K562 (cell line): ENCODE data around the gene SLC16A6. TPM values are rescaled to one million over a fixed set of nuclear protein-coding genes. Genes with fewer than 3 reads are reported as not detected.

Experiments
- ATAC-seq: fragments of 200-7000 bp; cut with Tn5 transposase; 3 replicates; pipeline ENCODE4 v1.9.1; 2020; ENCODE audit warnings: moderate library complexity
- BruUV-seq: library from RNA; stranded (reverse); fragments of 400-500 nt; replicated peaks from 2 replicates; lab custom pipeline; 2021; lab: Mats Ljungman, UMichigan
- CTCF ChIA-PET: fragments of 300-600 bp; formaldehyde crosslinking; extraction: SDS; loops from one replicate; lab custom pipeline; 2021; ENCODE audit warnings: low intra/inter-chr PET ratio; lab: Yijun Ruan, JAX
- POLR2A ChIA-PET: fragments of 300-600, 350-650 bp; sonication (Branson Sonifier 250); formaldehyde crosslinking; extraction: SDS; loops from one replicate; lab custom pipeline; 2021; ENCODE audit warnings: antibody characterized with exemption, inconsistent platforms; lab: Yijun Ruan, JAX
- DNase-seq, 4 experiments: peaks; one replicate each; pipeline versions ENCODE4 v3.0.0 to v3.0.0-alpha.2; 2011 to 2018; ENCODE audit warnings: low spot score in 3 of 4, mixed read lengths in 3 of 4; ENCODE audit errors: extremely low read depth in 1 of 4
- FAIRE-seq: peaks from 2 replicates; lab custom pipeline; 2011; peaks lifted over from hg19 to GRCh38; lab: Jason Lieb, UNC
- H2AFZ ChIP-seq: 2 replicates; pipeline ENCODE4 v1.6.0; 2011; ENCODE audit warnings: low read depth, low read length, control low read depth, inconsistent platforms
- H3K27ac ChIP-seq: fragments of 200-600 bp; 3 replicates; pipeline ENCODE4 v1.8.0; 2011; ENCODE audit warnings: low read depth, mild to moderate bottlenecking, control low read depth, inconsistent platforms, low read length, moderate library complexity, mixed read lengths; ENCODE audit errors: extremely low read depth
- H3K27me3 ChIP-seq, 2 experiments: fragments of 300-600 bp in 1 of 2; 2 replicates in 1 of 2; 3 replicates in 1 of 2; pipeline versions ENCODE4 v1.6.0 to v1.8.0; 2011; ENCODE audit warnings: inconsistent platforms in 2 of 2, low read length in 2 of 2, mild to moderate bottlenecking in 1 of 2, mixed read lengths in 1 of 2, moderate library complexity in 1 of 2; ENCODE audit not compliant: control insufficient read depth in 2 of 2, insufficient read depth in 2 of 2
- H3K36me3 ChIP-seq: fragments of 300-600 bp; 3 replicates; pipeline ENCODE4 v1.8.0; 2011; ENCODE audit warnings: mild to moderate bottlenecking, low read length, inconsistent platforms; ENCODE audit not compliant: control insufficient read depth, insufficient read depth
- H3K4me1 ChIP-seq, 2 experiments: fragments of 200-600 bp in 1 of 2; replicated peaks in 1 of 2; 2 replicates in 1 of 2; 3 replicates in 1 of 2; pipeline versions ENCODE4 v1.5.1 to v1.8.0; 2011; ENCODE audit warnings: inconsistent platforms in 2 of 2, low read length in 2 of 2, mild to moderate bottlenecking in 1 of 2, mixed read lengths in 1 of 2, moderate library complexity in 1 of 2; ENCODE audit not compliant: control insufficient read depth in 2 of 2, insufficient read depth in 2 of 2
- H3K4me2 ChIP-seq: 2 replicates; pipeline ENCODE4 v1.6.1; 2011; ENCODE audit warnings: low read length, control low read depth, inconsistent platforms, mixed read lengths; ENCODE audit not compliant: insufficient read depth
- H3K4me3 ChIP-seq: fragments of 200-600 bp; sonication (generic), shearing (Covaris generic); 2 replicates; pipeline ENCODE4 v1.5.1; 2016; ENCODE audit warnings: control low read depth, inconsistent platforms
- H3K79me2 ChIP-seq: fragments of 200-600 bp; 3 replicates; pipeline ENCODE4 v1.8.0; 2011; ENCODE audit warnings: low read length, inconsistent platforms; ENCODE audit not compliant: control insufficient read depth, insufficient read depth
- H3K9ac ChIP-seq, 2 experiments: 2 replicates each; pipeline versions ENCODE4 v1.6.0 to v1.6.1; 2011; ENCODE audit warnings: low read depth in 2 of 2, low read length in 2 of 2, control low read depth in 1 of 2, inconsistent platforms in 1 of 2, mild to moderate bottlenecking in 1 of 2, mixed read lengths in 1 of 2; ENCODE audit not compliant: insufficient read depth in 1 of 2
- H3K9me1 ChIP-seq: one replicate; pipeline ENCODE4 v1.6.0; 2011; ENCODE audit warnings: inconsistent platforms, mild to moderate bottlenecking, low read length, moderate library complexity; ENCODE audit not compliant: control insufficient read depth, insufficient read depth
- H3K9me3 ChIP-seq: replicated peaks from 2 replicates; pipeline ENCODE4 v1.5.1; 2011; ENCODE audit warnings: low read depth, low read length, inconsistent platforms; ENCODE audit not compliant: control insufficient read depth, insufficient read depth
- H4K20me1 ChIP-seq: replicated peaks from 2 replicates; pipeline ENCODE4 v1.6.1; 2011; ENCODE audit warnings: low read length, inconsistent platforms, mixed read lengths; ENCODE audit not compliant: control insufficient read depth, insufficient read depth
- CXXC5 ChIP-seq: fragments of 250-450 bp; sonication (Bioruptor Pico); IDR thresholded peaks from 2 replicates; pipeline ENCODE4 v1.8.0; 2022; ENCODE audit warnings: inconsistent platforms, mild to moderate bottlenecking, moderate library complexity
- HNRNPUL1 ChIP-seq: fragments of 200-400 bp; formaldehyde crosslinking; IDR thresholded peaks from 2 replicates; pipeline ENCODE4 v1.6.1; 2017; ENCODE audit warnings: low read length
- ID3 ChIP-seq, 2 experiments: fragments of 250-450 bp in 1 of 2; fragments of 450-650 bp in 1 of 2; sonication (Bioruptor Pico) in 1 of 2; IDR thresholded peaks; 2 replicates each; pipeline versions ENCODE4 v1.6.1 to v1.8.0; 2016 to 2021; ENCODE audit warnings: mild to moderate bottlenecking in 2 of 2, moderate library complexity in 2 of 2, missing compliant biosample characterization in 1 of 2, missing genetic modification characterization in 1 of 2
- KLF1 ChIP-seq: fragments of 450-650 bp; IDR thresholded peaks from 2 replicates; pipeline ENCODE4 v1.6.1; 2016; ENCODE audit warnings: missing genetic modification characterization, missing compliant biosample characterization
- PCBP2 ChIP-seq: fragments of 200-400 bp; formaldehyde crosslinking; IDR thresholded peaks from 2 replicates; pipeline ENCODE4 v1.6.1; 2018; ENCODE audit warnings: low read length, low read depth, mild to moderate bottlenecking, moderate library complexity; ENCODE audit not compliant: poor library complexity, severe bottlenecking
- SAP30 ChIP-seq: fragments of 200-600 bp; sonication (generic); IDR thresholded peaks from 2 replicates; pipeline ENCODE4 v1.6.1; 2012; ENCODE audit warnings: borderline replicate concordance, low read depth, mild to moderate bottlenecking, moderate library complexity, low read length, control low read depth, inconsistent platforms; ENCODE audit not compliant: insufficient read depth, poor library complexity, severe bottlenecking
- U2AF1 ChIP-seq: fragments of 200-400 bp; formaldehyde crosslinking; optimal IDR thresholded peaks from 2 replicates; pipeline ENCODE3; 2017; ENCODE audit warnings: mild to moderate bottlenecking, low read depth, low read length, moderate library complexity
- WGBS: fragments of 100-300 bp; shearing (Covaris generic); methylation state at CpG from one replicate; pipeline ENCODE4 v1.1.6; 2016; ENCODE audit warnings: low coverage, mixed read lengths; ENCODE audit not compliant: insufficient coverage; ENCODE audit errors: missing lambda C conversion rate; 5-methylcytosine and 5-hydroxymethylcytosine counted together
- in situ Hi-C: fragments of 300-500 bp; cut with MboI; formaldehyde crosslinking; loops from 4 replicates; pipeline ENCODE4 v1.15.0; 2018; ENCODE audit warnings: inconsistent platforms, mixed read lengths
- intact Hi-C: fragments of 100-400 bp; cut with micrococcal nuclease; formaldehyde crosslinking; loops from 2 replicates; pipeline ENCODE4 v1.14.2; 2022
- polyA plus RNA-seq, 8 experiments: library from polyadenylated mRNA; depleted of rRNA in 4 of 8; stranded (reverse) in 5 of 8; unstranded in 3 of 8; fragments of >200 nt; fragmentation: Nextera tagmentation in 2 of 8; fragmentation: Illumina TruSeq in 1 of 8; extraction: Ambion mirVana in 2 of 8; extraction: Trizol in 1 of 8; gene quantifications; 2 replicates each; pipeline versions ENCODE4 v1.2.1 to v1.2.3, GENCODE V29; 2011 to 2014; ENCODE audit warnings: inconsistent platforms in 1 of 8, missing spikeins in 1 of 8
- total RNA-seq, 7 experiments: library from RNA; depleted of rRNA in 6 of 7; stranded (reverse); fragments of >200 nt in 6 of 7; fragmentation: Illumina TruSeq in 2 of 7; extraction: Trizol in 2 of 7; gene quantifications; 2 replicates each; pipeline versions ENCODE4 v1.2.1 to v1.2.3, GENCODE V29; 2011 to 2021; ENCODE audit warnings: low replicate concordance in 1 of 7
- TF ChIP-seq, protein P1 (sequence below): sonication (generic); formaldehyde crosslinking; IDR thresholded peaks from 2 replicates; pipeline ENCODE4 v1.8.1; 2022; ENCODE audit warnings: missing genetic modification reagents
- TF ChIP-seq, protein P2 (sequence below): fragments of 250-450 bp; sonication (Bioruptor Pico); IDR thresholded peaks from 2 replicates; pipeline ENCODE4 v1.4.0; 2020; ENCODE audit warnings: mild to moderate bottlenecking, moderate library complexity

Gene SLC16A6
- total and polyA plus RNA-seq, 9 of the 15 experiments (the other 6 are each of a cell fraction or from before 2014, with no cell fraction given): 0.05 to 0.31 (median 0.15) TPM

GRCh38 chr17:68306819-68307218 is 15.9 kb upstream of the SLC16A6 start:
- in situ Hi-C loops (no loop called here), intact Hi-C loops (no loop called here)
- Histone ChIP-seq H4K20me1 (no peaks in the 10 kb centered on the region), H3K27ac (no peak overlapping the region), H3K9me3 (no peaks in the 10 kb centered on the region), H3K4me3 (no peak overlapping the region), H3K9me1 (no peaks in the 10 kb centered on the region), H3K4me2 (no peak overlapping the region), H3K27me3 (peaks cover 10 to 37% of the 10 kb centered on the region in 2 experiments; a peak in 4 of 5 replicates), H3K9ac (no peak overlapping the region), H2AFZ (no peak overlapping the region), H3K4me1 (peaks cover 0 to 4% of the 10 kb centered on the region in 2 experiments; a peak in 1 of 5 replicates), H3K79me2 (no peaks in the 10 kb centered on the region), H3K36me3 (no peaks in the 10 kb centered on the region)
- TF ChIP-seq HNRNPUL1: no peak
- no peak for TF ChIP-seq PCBP2
- ChIA-PET CTCF (no interaction called here), POLR2A (interaction anchor here (0.6 kb wide), 1 partner anchor 30 kb away, joined by 4 read pairs; no protein-coding TSS in a partner anchor)
- no peak for DNase-seq
- no TSS peak for BruUV-seq
- FAIRE-seq: no peak
- ATAC-seq: no peak
- WGBS: 16% methylated on average over 6 of the region's 6 CpGs

- Histone ChIP-seq H3K4me2 (no peak overlapping the region), H3K79me2 (no peaks in the 10 kb centered on the region), H4K20me1 (no peaks in the 10 kb centered on the region), H3K4me1 (peaks cover 0 to 4% of the 10 kb centered on the region in 2 experiments; a peak in 1 of 5 replicates), H3K36me3 (no peaks in the 10 kb centered on the region), H2AFZ (no peak overlapping the region), H3K4me3 (no peak overlapping the region), H3K9ac (no peak overlapping the region), H3K9me1 (no peaks in the 10 kb centered on the region), H3K27ac (no peak overlapping the region), H3K9me3 (no peaks in the 10 kb centered on the region), H3K27me3 (peaks cover 9 to 29% of the 10 kb centered on the region in 2 experiments)
- WGBS: 4% methylated on average over 4 of the region's 4 CpGs
- ATAC-seq (no peak), FAIRE-seq (no peak), DNase-seq (no peak)
- ChIA-PET POLR2A (no interaction called here), CTCF (no interaction called here)
- in situ Hi-C loops (no loop called here), intact Hi-C loops (no loop called here)
- no TSS peak for BruUV-seq
- TF ChIP-seq KLF1 (tag) (no peak), SAP30 (no peak), ID3 (CRISPR knock-in tag; IDR thresholded peaks at IDR 0.05) (no peak), ID3 (tag; IDR thresholded peaks at IDR 0.05) (no peak), CXXC5 (CRISPR knock-in tag) (no peak), U2AF1 (no peak)
- TF ChIP-seq, protein P1, sequence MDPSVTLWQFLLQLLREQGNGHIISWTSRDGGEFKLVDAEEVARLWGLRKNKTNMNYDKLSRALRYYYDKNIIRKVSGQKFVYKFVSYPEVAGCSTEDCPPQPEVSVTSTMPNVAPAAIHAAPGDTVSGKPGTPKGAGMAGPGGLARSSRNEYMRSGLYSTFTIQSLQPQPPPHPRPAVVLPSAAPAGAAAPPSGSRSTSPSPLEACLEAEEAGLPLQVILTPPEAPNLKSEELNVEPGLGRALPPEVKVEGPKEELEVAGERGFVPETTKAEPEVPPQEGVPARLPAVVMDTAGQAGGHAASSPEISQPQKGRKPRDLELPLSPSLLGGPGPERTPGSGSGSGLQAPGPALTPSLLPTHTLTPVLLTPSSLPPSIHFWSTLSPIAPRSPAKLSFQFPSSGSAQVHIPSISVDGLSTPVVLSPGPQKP: no peak
- TF ChIP-seq, protein P2, sequence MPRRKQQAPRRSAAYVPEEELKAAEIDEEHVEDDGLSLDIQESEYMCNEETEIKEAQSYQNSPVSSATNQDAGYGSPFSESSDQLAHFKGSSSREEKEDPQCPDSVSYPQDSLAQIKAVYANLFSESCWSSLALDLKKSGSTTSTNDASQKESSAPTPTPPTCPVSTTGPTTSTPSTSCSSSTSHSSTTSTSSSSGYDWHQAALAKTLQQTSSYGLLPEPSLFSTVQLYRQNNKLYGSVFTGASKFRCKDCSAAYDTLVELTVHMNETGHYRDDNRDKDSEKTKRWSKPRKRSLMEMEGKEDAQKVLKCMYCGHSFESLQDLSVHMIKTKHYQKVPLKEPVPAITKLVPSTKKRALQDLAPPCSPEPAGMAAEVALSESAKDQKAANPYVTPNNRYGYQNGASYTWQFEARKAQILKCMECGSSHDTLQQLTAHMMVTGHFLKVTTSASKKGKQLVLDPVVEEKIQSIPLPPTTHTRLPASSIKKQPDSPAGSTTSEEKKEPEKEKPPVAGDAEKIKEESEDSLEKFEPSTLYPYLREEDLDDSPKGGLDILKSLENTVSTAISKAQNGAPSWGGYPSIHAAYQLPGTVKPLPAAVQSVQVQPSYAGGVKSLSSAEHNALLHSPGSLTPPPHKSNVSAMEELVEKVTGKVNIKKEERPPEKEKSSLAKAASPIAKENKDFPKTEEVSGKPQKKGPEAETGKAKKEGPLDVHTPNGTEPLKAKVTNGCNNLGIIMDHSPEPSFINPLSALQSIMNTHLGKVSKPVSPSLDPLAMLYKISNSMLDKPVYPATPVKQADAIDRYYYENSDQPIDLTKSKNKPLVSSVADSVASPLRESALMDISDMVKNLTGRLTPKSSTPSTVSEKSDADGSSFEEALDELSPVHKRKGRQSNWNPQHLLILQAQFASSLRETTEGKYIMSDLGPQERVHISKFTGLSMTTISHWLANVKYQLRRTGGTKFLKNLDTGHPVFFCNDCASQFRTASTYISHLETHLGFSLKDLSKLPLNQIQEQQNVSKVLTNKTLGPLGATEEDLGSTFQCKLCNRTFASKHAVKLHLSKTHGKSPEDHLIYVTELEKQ (CRISPR knock-in tag): no peak
Measured at GRCh38 chr17:68305142-68305541, 14.2 kb upstream of the SLC16A6 start.
